HL-60 (cell line): ENCODE measurements around the gene EIF3B.
"Not testable (repeated sequence)": the region's sequence is repeated elsewhere in the genome, so short reads cannot be mapped to it uniquely, and the experiment has no call there.

Experiments
- DNase-seq, 2 experiments: peaks; one replicate each; pipeline ENCODE4 v3.0.0-alpha.2; 2010 to 2020; ENCODE audit warnings: low read depth in 1 of 2, low spot score in 1 of 2
- H3K27ac ChIP-seq: fragments of 250-450 bp; sonication (Bioruptor Pico); replicated peaks from 2 replicates; pipeline ENCODE4 v1.5.1; 2020; ENCODE audit warnings: mild to moderate bottlenecking, moderate library complexity
- H3K27me3 ChIP-seq: fragments of 250-450 bp; sonication (Bioruptor Pico); 2 replicates; pipeline ENCODE4 v1.5.1; 2021; ENCODE audit warnings: mild to moderate bottlenecking, moderate library complexity; ENCODE audit not compliant: insufficient read depth, poor library complexity, severe bottlenecking
- H3K4me3 ChIP-seq: replicated peaks from 2 replicates; pipeline ENCODE4 v1.5.1; 2011; ENCODE audit warnings: mild to moderate bottlenecking, control low read depth, low read length; ENCODE audit not compliant: insufficient read depth
- GABPA ChIP-seq: IDR thresholded peaks from 2 replicates; pipeline ENCODE4 v1.6.1; 2012; ENCODE audit warnings: low read depth
- POLR2AphosphoS5 ChIP-seq: IDR thresholded peaks from 2 replicates; pipeline ENCODE4 v1.6.1; 2012; ENCODE audit warnings: low read depth
- SPI1 ChIP-seq: IDR thresholded peaks from 2 replicates; pipeline ENCODE4 v1.6.1; 2012; ENCODE audit warnings: low read depth, mild to moderate bottlenecking, borderline replicate concordance
- TF ChIP-seq, protein P1 (sequence below): IDR thresholded peaks from 2 replicates; pipeline ENCODE4 v1.6.1; 2012; ENCODE audit warnings: low read depth; ENCODE audit not compliant: insufficient replicate concordance
- TF ChIP-seq, protein P2 (sequence below): IDR thresholded peaks from one replicate; pipeline ENCODE4 v1.5.1; 2011; ENCODE audit warnings: low read length, control low read depth, inconsistent platforms; ENCODE audit not compliant: insufficient read depth

Gene EIF3B

DNA sequence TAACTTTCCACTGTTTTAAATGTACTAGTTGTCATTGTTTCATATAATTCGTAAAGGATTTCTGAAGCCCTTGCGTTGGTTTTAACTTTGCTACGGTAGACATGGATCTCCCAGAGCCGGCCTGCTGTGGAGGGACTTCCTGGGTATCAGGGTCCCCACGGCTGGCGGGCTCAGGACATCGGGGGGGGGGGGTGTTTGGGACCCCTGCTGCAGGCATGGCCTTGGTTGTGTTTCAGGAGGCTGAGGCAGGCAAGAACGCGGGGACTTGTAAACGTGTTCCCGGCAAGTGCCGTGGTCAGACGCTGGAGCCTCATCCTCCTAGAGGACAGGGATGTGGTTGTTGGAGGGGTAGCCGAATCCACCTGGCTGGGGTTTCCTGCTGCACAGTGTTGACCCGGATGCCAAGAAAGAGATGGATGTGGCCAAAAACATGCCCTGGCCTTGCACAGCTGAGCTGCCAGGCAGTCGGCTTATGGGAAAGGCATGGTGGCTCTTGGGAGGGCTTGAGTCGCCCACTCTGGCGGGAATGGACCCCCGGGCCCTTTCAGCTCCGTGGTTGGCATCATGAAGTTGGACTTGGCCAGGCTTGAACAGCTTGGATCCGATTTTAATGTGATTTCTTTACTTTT, 27.4 kb downstream of the EIF3B start:
- no peak for TF ChIP-seq SPI1
- TF ChIP-seq, protein P1, sequence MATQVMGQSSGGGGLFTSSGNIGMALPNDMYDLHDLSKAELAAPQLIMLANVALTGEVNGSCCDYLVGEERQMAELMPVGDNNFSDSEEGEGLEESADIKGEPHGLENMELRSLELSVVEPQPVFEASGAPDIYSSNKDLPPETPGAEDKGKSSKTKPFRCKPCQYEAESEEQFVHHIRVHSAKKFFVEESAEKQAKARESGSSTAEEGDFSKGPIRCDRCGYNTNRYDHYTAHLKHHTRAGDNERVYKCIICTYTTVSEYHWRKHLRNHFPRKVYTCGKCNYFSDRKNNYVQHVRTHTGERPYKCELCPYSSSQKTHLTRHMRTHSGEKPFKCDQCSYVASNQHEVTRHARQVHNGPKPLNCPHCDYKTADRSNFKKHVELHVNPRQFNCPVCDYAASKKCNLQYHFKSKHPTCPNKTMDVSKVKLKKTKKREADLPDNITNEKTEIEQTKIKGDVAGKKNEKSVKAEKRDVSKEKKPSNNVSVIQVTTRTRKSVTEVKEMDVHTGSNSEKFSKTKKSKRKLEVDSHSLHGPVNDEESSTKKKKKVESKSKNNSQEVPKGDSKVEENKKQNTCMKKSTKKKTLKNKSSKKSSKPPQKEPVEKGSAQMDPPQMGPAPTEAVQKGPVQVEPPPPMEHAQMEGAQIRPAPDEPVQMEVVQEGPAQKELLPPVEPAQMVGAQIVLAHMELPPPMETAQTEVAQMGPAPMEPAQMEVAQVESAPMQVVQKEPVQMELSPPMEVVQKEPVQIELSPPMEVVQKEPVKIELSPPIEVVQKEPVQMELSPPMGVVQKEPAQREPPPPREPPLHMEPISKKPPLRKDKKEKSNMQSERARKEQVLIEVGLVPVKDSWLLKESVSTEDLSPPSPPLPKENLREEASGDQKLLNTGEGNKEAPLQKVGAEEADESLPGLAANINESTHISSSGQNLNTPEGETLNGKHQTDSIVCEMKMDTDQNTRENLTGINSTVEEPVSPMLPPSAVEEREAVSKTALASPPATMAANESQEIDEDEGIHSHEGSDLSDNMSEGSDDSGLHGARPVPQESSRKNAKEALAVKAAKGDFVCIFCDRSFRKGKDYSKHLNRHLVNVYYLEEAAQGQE: no peak
- TF ChIP-seq, protein P2, sequence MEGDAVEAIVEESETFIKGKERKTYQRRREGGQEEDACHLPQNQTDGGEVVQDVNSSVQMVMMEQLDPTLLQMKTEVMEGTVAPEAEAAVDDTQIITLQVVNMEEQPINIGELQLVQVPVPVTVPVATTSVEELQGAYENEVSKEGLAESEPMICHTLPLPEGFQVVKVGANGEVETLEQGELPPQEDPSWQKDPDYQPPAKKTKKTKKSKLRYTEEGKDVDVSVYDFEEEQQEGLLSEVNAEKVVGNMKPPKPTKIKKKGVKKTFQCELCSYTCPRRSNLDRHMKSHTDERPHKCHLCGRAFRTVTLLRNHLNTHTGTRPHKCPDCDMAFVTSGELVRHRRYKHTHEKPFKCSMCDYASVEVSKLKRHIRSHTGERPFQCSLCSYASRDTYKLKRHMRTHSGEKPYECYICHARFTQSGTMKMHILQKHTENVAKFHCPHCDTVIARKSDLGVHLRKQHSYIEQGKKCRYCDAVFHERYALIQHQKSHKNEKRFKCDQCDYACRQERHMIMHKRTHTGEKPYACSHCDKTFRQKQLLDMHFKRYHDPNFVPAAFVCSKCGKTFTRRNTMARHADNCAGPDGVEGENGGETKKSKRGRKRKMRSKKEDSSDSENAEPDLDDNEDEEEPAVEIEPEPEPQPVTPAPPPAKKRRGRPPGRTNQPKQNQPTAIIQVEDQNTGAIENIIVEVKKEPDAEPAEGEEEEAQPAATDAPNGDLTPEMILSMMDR: no peak
- no peak; the same call in 1 of the 2 replicates for TF ChIP-seq POLR2AphosphoS5
- no peak overlapping the region for H3K27ac ChIP-seq
- no peak for DNase-seq
- no peak overlapping the region for H3K4me3 ChIP-seq
- no peaks in the 10 kb centered on the region for H3K27me3 ChIP-seq

DNA sequence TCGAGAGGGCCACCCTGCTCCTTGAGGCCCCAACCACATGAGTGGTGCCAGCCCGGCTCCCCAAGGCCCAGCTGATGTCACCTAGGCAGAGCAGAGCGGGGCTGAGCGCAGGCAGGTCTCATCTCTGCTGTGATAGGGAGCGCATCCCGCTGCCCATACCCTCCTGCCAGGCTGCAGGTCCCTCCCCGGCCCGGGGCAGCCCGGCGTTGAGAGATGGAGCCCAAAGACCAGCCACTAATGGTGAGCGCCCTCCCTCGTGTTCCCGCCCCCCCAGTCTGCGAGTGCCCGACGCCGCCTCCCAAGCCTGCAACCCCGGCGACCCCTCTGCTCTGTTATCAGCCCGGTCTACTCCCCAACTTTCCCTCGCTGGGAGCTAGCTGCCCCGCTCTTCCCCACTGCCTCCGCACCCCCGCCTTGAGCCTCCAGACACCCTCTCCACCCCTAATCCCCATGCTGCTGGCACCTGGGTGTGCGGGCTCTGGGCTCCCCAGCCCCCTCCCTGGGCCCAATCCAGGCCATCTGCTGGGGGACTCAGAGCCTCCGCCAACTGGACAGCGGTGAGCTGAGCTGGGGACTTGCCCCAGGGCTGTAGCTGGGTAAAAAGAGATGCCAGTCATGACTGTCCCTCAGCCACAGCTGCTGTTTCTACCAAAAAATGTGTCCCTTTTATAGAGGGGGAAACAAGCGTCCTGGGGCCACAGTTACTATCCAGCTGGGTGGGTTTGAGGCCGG, 29.1 kb downstream of the EIF3B start:
- H3K27ac ChIP-seq: peak overlapping the region; percentile 82
- no peak overlapping the region for H3K4me3 ChIP-seq
- no peak for DNase-seq
- H3K27me3 ChIP-seq: no peaks in the 10 kb centered on the region
- 0 out of 2 replicates have a peak, but pooled peaks have one; percentile 1 for TF ChIP-seq POLR2AphosphoS5
- no peak for TF ChIP-seq SPI1

DNA sequence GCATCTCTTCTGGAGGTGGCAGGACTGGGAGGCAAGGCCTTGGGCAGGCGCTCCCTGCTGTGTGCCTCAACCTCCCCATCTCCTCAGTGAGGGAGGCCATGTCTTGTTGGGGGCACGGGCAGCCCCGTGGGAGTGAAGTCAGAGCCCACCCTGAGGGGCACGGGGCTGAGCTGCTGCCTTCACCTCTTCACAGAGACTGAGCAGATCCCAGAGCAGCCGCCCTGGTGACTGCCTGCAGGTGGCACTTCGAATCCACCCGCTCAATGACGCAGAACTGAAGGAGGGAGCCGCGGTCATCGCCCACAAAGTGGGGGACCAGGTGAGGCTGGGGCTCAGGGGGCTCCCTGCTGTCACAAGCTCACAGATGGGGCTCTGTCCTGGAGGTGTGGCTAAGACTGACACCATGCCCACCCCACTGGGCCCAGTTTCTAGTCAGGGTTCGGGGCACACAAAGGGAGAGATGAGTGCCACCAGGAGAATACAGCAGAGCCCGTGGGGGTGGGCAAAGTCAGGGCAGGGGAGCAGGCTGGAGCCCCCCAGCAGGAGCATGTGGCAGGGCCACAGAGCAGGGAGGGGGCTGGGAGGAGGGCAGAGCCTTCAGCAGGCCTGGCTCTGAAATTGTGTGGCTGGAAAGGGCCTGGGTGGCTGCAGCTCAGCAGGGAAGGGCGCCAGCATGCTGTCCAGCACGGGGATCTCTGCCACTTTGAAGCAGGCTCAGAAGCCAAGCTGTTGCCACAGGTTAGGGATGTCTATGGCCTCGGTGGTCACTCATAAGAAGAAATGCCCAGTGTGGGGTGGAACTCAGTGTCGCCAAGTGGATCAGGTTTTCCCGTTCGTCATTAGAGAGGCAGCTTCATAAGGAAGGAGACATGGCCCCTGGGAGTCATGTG, 30.0 kb downstream of the EIF3B start:
- H3K4me3 ChIP-seq: no peak overlapping the region
- H3K27ac ChIP-seq: peak overlapping the region; percentile 82
- H3K27me3 ChIP-seq: no peaks in the 10 kb centered on the region
- DNase-seq: no peak
- TF ChIP-seq GABPA (no peak), POLR2AphosphoS5 (no peak), SPI1 (no peak)
- TF ChIP-seq, protein P1: no peak
- TF ChIP-seq, protein P2: no peak

DNA sequence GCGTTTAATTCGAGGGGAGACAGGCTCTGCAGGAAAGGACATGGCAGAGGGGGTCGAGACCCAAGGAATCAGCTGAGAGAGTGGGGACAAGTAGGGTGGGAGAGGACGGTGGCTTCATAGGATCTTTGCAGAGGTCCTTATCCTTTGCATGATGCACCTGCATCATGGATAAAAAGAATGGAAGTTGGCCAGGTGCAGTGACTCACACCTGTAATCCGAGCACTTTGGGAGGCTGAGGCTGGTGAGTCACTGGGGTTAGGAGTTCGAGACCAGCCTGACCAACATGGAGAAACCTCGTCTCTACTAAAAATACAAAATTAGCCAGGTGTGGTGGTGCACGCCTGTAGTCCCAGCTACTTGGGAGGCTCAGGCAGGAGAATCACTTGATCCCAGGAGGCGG, 31.5 kb downstream of the EIF3B start:
- H3K4me3 ChIP-seq, H3K27me3 ChIP-seq, DNase-seq, H3K27ac ChIP-seq: not testable (repeated sequence)
